Activated B cell treated with CpG ODN at 0.5 μM for 24 hours (primary cell): Measurements from ENCODE around the gene IFRD2. TPM values are rescaled to one million over a fixed set of nuclear protein-coding genes. Genes with fewer than 3 reads are reported as not detected.
A peak's percentile ranks its signal among the peaks of the same experiment; 100 is the strongest.
"Not testable (repeated sequence)": the region's sequence is repeated elsewhere in the genome, so short reads cannot be mapped to it uniquely, and the experiment has no call there.

ENCODE experiments used
- ATAC-seq: fragments of 200-7000 bp; cut with Tn5 transposase; one replicate; pipeline ENCODE4 v1.10.0; 2021; ENCODE audit warnings: low read depth, mild to moderate bottlenecking, moderate library complexity
- CTCF ChIA-PET: fragments of 350-600 bp; sonication (Branson Sonifier 250); formaldehyde crosslinking; loops from one replicate; lab custom pipeline; 2021; ENCODE audit warnings: antibody characterized with exemption; lab: Charles Lee
- POLR2A ChIA-PET: fragments of 350-600 bp; sonication (Branson Sonifier 250); formaldehyde crosslinking; loops from one replicate; lab custom pipeline; 2021; ENCODE audit warnings: antibody characterized with exemption; lab: Charles Lee
- DNase-seq: peaks from one replicate; pipeline ENCODE4 v3.0.0; 2022
- H3K27ac Mint-ChIP-seq: one replicate; pipeline ENCODE4 v1.8.0; 2020; ENCODE audit warnings: mixed read lengths
- H3K27me3 Mint-ChIP-seq: one replicate; pipeline ENCODE4 v1.8.0; 2021; ENCODE audit warnings: mixed read lengths
- H3K36me3 Mint-ChIP-seq: one replicate; pipeline ENCODE4 v1.8.0; 2021; ENCODE audit warnings: low read depth, mixed read lengths
- H3K4me1 Mint-ChIP-seq: one replicate; pipeline ENCODE4 v1.8.0; 2021; ENCODE audit warnings: mixed read lengths
- H3K4me3 Mint-ChIP-seq: one replicate; pipeline ENCODE4 v1.8.0; 2020; ENCODE audit warnings: mild to moderate bottlenecking, mixed read lengths
- H3K9me3 Mint-ChIP-seq: one replicate; pipeline ENCODE4 v1.8.0; 2020; ENCODE audit warnings: mixed read lengths
- intact Hi-C: fragments of 100-400 bp; cut with micrococcal nuclease; formaldehyde crosslinking; loops from one replicate; pipeline ENCODE4 v1.15.1; 2024
- total RNA-seq: library from RNA; stranded (reverse); gene quantifications from 2 replicates; pipeline ENCODE4 v1.2.3, GENCODE V29; 2022
- TF ChIP-seq, protein P1 (sequence below): fragments of 200-600 bp; IDR thresholded peaks from one replicate; pipeline ENCODE4 v1.8.0; 2022; ENCODE audit warnings: antibody characterized with exemption, mild to moderate bottlenecking

IFRD2 gene
- total RNA-seq, 1 donor from 2014 or later, result 105 TPM

DNA sequence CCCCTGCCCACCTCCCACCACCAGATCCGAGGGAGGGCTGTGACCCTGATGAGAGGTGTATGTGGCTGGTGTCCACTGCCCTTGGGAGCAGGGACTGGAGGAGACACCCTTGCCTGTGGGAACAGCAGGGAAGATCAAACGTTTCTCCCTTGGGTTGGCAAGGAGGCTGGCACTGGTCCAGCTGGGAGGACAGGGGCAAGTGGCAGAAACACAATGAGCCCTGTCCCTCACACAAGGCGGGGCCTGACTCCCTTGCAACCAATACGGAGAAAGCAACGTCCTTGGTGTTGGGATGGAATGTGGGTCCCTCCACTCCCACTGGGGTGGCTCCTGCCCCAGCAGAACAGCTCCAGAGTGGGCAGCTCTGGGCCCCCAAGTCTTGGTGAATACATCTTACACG, 25.1 kb upstream of the IFRD2 start:
- DNase-seq, result no peak
- H3K36me3 Mint-ChIP-seq, result peaks cover 3% of the 10 kb centered on the region
- H3K9me3 Mint-ChIP-seq, result no peaks in the 10 kb centered on the region
- intact Hi-C loops, result no loop called here
- no peak for ATAC-seq
- no peaks in the 10 kb centered on the region for H3K27me3 Mint-ChIP-seq
- ChIA-PET POLR2A (interaction anchor here (1.0 to 1.3 kb wide), 3 partner anchors 18 to 33 kb away, joined by 3 to 4 read pairs (median 4); partner anchors contain the start of genes CYB561D2, HYAL3, NAA80 and NPRL2), CTCF (no interaction called here)
- TF ChIP-seq, protein P1, sequence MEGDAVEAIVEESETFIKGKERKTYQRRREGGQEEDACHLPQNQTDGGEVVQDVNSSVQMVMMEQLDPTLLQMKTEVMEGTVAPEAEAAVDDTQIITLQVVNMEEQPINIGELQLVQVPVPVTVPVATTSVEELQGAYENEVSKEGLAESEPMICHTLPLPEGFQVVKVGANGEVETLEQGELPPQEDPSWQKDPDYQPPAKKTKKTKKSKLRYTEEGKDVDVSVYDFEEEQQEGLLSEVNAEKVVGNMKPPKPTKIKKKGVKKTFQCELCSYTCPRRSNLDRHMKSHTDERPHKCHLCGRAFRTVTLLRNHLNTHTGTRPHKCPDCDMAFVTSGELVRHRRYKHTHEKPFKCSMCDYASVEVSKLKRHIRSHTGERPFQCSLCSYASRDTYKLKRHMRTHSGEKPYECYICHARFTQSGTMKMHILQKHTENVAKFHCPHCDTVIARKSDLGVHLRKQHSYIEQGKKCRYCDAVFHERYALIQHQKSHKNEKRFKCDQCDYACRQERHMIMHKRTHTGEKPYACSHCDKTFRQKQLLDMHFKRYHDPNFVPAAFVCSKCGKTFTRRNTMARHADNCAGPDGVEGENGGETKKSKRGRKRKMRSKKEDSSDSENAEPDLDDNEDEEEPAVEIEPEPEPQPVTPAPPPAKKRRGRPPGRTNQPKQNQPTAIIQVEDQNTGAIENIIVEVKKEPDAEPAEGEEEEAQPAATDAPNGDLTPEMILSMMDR, result no peak
- H3K27ac Mint-ChIP-seq, result no peak overlapping the region
- peaks cover 36% of the 10 kb centered on the region for H3K4me1 Mint-ChIP-seq
- H3K4me3 Mint-ChIP-seq, result no peak overlapping the region

DNA sequence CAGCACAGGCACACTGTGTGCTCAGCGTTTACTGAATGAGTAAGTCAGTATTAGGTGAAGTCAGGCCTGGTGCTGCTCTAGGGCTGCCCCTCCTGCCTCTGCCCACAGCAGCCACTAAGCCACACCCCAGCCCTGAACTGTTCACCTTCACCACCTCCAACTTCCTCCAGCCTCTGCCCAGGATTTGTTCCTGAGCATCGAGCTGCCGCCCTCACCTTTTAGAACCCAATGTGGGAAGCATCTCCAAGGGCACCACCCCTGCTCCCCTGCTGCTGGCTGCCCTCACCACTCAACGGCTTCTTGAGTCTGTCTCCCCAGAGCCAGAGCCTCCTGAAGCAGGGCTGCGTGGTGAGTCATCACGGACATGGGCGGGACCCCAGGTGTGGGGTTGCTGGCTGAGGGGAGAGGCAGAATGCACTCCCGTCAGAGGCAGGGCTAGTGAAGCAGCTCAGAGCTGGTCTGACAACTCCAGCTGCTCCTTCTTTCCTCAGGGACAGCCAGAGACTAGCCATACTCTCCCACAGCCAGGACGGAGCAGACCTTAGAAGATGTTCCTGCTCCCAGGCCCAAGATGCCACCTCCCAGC, 24.5 kb upstream of the IFRD2 start:
- POLR2A ChIA-PET, result interaction anchor here (0.6 to 1.3 kb wide), 4 partner anchors 17 to 72 kb away, joined by 3 to 4 read pairs (median 4); partner anchors contain the start of genes CYB561D2, HYAL3, NAA80 and NPRL2
- no peak for DNase-seq

DNA sequence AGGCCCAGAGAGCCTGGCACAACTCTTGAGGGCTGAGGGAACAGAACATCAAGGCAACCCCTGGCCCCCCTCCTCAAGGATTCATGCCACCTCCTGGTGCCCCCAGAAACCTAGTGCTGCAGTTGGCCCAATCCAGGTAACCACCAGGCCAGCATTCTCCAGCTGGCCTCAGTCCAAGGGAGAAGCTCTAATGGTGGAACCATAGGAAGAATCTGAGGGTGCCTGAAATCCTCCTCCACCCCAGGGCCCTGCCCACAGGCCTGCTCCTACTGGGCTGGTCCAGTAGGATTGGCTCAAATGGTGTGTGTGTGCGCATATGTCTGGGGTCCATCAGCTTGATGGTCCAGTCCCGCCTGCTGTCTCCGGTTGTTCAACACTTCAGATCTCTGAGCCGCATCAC, 22.6 kb upstream of the IFRD2 start:
- ChIA-PET CTCF (interaction anchor here (1.1 kb wide), 1 partner anchor 16 kb away, joined by 3 read pairs; the partner anchor contains the start of genes HYAL3 and NAA80), POLR2A (interaction anchor here (0.9 kb wide), 1 partner anchor 9 kb away, joined by 3 read pairs; no protein-coding TSS in a partner anchor)
- DNase-seq (no peak), ATAC-seq (no peak)
- TF ChIP-seq, protein P1, result no peak
- Mint-ChIP-seq H3K4me3 (no peak overlapping the region), H3K27ac (no peak overlapping the region), H3K36me3 (no peaks in the 10 kb centered on the region), H3K4me1 (peaks cover 27% of the 10 kb centered on the region), H3K9me3 (no peaks in the 10 kb centered on the region), H3K27me3 (no peaks in the 10 kb centered on the region)
- intact Hi-C loops, result no loop called here

More for the DNA sequence above, 24.5 kb upstream of the IFRD2 start:
- Mint-ChIP-seq H3K27ac (peak overlapping the region; percentile 85), H3K36me3 (peaks cover 3% of the 10 kb centered on the region), H3K9me3 (no peaks in the 10 kb centered on the region), H3K27me3 (no peaks in the 10 kb centered on the region), H3K4me1 (peaks cover 36% of the 10 kb centered on the region), H3K4me3 (peak overlapping the region; percentile 58)
- TF ChIP-seq, protein P1, result no peak
- ATAC-seq, result peak; percentile 35
- intact Hi-C loops, result no loop called here
- CTCF ChIA-PET, result no interaction called here

DNA sequence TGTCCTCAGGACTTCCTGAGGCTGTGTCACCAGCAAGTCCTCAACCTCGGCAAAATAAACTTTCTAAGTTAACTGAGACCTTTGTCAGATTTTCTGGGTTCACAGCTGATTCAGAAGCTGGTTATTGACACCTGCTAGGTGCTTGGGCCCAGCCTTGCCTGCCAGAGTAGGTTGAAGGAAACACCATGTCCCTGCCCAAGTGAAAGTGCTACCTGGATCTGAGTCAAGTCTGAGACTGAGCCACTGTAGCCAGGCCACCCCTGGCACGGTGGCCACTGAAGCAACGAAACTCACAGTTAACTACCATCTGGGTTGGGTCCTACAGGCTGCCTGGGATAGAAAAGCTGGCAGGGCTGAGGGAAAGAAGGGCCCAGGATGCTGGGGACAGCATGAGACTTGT, 22.1 kb upstream of the IFRD2 start:
- Mint-ChIP-seq H3K4me1 (peaks cover 23% of the 10 kb centered on the region), H3K27me3 (no peaks in the 10 kb centered on the region), H3K36me3 (no peaks in the 10 kb centered on the region), H3K4me3 (no peak overlapping the region), H3K27ac (peak overlapping the region; percentile 11), H3K9me3 (no peaks in the 10 kb centered on the region)
- intact Hi-C loops, result no loop called here
- DNase-seq (no peak), ATAC-seq (no peak)
- TF ChIP-seq, protein P1, result no peak
- ChIA-PET CTCF (interaction anchor here (1.1 kb wide), 1 partner anchor 15 kb away, joined by 3 read pairs; the partner anchor contains the start of genes HYAL3 and NAA80), POLR2A (interaction anchor here (0.9 kb wide), 1 partner anchor 8 kb away, joined by 3 read pairs; no protein-coding TSS in a partner anchor)

DNA sequence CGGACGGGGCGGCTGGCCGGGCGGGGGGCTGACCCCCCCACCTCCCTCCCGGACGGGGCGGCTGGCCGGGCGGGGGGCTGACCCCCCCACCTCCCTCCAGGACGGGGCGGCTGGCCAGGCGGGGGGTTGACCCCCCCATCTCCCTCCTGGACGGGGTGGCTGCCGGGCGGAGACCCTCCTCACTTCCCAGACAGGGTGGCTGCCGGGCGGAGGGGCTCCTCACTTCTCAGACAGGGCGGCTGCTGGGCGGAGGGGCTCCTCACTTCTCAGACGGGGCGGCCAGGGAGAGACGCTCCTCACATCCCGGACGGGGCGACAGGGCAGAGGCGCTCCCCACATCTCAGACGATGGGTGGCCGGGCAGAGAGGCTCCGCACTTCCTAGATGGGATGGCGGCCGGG, 19.8 kb upstream of the IFRD2 start:
- H3K27me3 Mint-ChIP-seq, POLR2A ChIA-PET, CTCF ChIA-PET, H3K4me3 Mint-ChIP-seq, intact Hi-C loops, ATAC-seq, H3K36me3 Mint-ChIP-seq, H3K27ac Mint-ChIP-seq, DNase-seq, H3K9me3 Mint-ChIP-seq: not testable (repeated sequence)
- peaks cover 11% of the 10 kb centered on the region for H3K4me1 Mint-ChIP-seq
